MCF 10A (cell line): ENCODE measurements around the gene PLK1. TPM values are rescaled to one million over a fixed set of nuclear protein-coding genes. Genes with fewer than 3 reads are reported as not detected.

Experiments
- BruUV-seq: library from RNA; stranded (reverse); fragments of 400-500 nt; replicated peaks from 2 replicates; lab custom pipeline; 2021; lab: Mats Ljungman, UMichigan
- CTCF ChIA-PET: fragments of 300-600 bp; sonication (Branson Sonifier 250); formaldehyde crosslinking; extraction: SDS; loops from one replicate; lab custom pipeline; 2021; ENCODE audit warnings: antibody characterized with exemption, inconsistent platforms; lab: Yijun Ruan, JAX
- POLR2A ChIA-PET: fragments of 300-600, 350-650 bp; sonication (Branson Sonifier 250); formaldehyde crosslinking; extraction: SDS; loops from one replicate; lab custom pipeline; 2020; ENCODE audit warnings: antibody characterized with exemption, inconsistent platforms; lab: Yijun Ruan, JAX
- DNase-seq: peaks from one replicate; pipeline ENCODE4 v3.0.0-alpha.2; 2018; ENCODE audit not compliant: unreplicated experiment
- H3K27ac Mint-ChIP-seq: one replicate; pipeline ENCODE4 v1.8.0; 2022; ENCODE audit warnings: mild to moderate bottlenecking, low read depth, mixed read lengths; ENCODE audit not compliant: unreplicated experiment
- H3K27me3 Mint-ChIP-seq: one replicate; pipeline ENCODE4 v1.8.0; 2022; ENCODE audit warnings: mixed read lengths; ENCODE audit not compliant: insufficient read depth, unreplicated experiment
- H3K36me3 Mint-ChIP-seq: one replicate; pipeline ENCODE4 v1.8.0; 2022; ENCODE audit warnings: mild to moderate bottlenecking, moderate library complexity, mixed read lengths; ENCODE audit not compliant: insufficient read depth, unreplicated experiment
- H3K4me1 Mint-ChIP-seq: one replicate; pipeline ENCODE4 v1.8.0; 2022; ENCODE audit warnings: mixed read lengths; ENCODE audit not compliant: insufficient read depth, unreplicated experiment
- H3K4me3 Mint-ChIP-seq: one replicate; pipeline ENCODE4 v1.8.0; 2022; ENCODE audit warnings: mild to moderate bottlenecking, moderate library complexity, mixed read lengths; ENCODE audit not compliant: unreplicated experiment
- H3K9me3 Mint-ChIP-seq: one replicate; pipeline ENCODE4 v1.8.0; 2022; ENCODE audit warnings: mixed read lengths; ENCODE audit not compliant: unreplicated experiment
- intact Hi-C: fragments of 100-400 bp; cut with micrococcal nuclease; formaldehyde crosslinking; loops from 2 replicates; pipeline ENCODE4 v1.14.1; 2022
- total RNA-seq: library from RNA; stranded (reverse); gene quantifications from 2 replicates; pipeline ENCODE4 v1.2.3, GENCODE V29; 2022
- TF ChIP-seq, protein P1 (sequence below): fragments of 200-600 bp; IDR thresholded peaks from one replicate; pipeline ENCODE4 v1.8.0; 2022; ENCODE audit warnings: antibody characterized with exemption, mild to moderate bottlenecking; ENCODE audit not compliant: unreplicated experiment

Gene PLK1
- total RNA-seq, 1 experiment from 2014 or later = 74.8 TPM

GRCh38 chr16:23679274-23679985 lies 741 bp downstream of the PLK1 start:
- H3K4me3 Mint-ChIP-seq = peak overlapping the region; percentile 87
- no peaks in the 10 kb centered on the region for H3K9me3 Mint-ChIP-seq
- H3K27ac Mint-ChIP-seq = peak overlapping the region; percentile 85
- peak; percentile 49 for DNase-seq
- no TSS peak for BruUV-seq
- H3K36me3 Mint-ChIP-seq = peaks cover 14% of the 10 kb centered on the region
- no peaks in the 10 kb centered on the region for H3K27me3 Mint-ChIP-seq
- peaks cover 25% of the 10 kb centered on the region for H3K4me1 Mint-ChIP-seq
- ChIA-PET CTCF (interaction anchor here (0.5 to 4.2 kb wide), 23 partner anchors 10 to 1215 kb away, joined by 3 to 32 read pairs (median 3); no protein-coding TSS in a partner anchor), POLR2A (interaction anchor here (0.6 to 2.7 kb wide), 5 partner anchors 12 to 1036 kb away, joined by 3 to 13 read pairs (median 3); partner anchors contain the start of genes DCTN5 and PALB2)
- TF ChIP-seq, protein P1, sequence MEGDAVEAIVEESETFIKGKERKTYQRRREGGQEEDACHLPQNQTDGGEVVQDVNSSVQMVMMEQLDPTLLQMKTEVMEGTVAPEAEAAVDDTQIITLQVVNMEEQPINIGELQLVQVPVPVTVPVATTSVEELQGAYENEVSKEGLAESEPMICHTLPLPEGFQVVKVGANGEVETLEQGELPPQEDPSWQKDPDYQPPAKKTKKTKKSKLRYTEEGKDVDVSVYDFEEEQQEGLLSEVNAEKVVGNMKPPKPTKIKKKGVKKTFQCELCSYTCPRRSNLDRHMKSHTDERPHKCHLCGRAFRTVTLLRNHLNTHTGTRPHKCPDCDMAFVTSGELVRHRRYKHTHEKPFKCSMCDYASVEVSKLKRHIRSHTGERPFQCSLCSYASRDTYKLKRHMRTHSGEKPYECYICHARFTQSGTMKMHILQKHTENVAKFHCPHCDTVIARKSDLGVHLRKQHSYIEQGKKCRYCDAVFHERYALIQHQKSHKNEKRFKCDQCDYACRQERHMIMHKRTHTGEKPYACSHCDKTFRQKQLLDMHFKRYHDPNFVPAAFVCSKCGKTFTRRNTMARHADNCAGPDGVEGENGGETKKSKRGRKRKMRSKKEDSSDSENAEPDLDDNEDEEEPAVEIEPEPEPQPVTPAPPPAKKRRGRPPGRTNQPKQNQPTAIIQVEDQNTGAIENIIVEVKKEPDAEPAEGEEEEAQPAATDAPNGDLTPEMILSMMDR = no peak
- intact Hi-C loops = loop anchor here (2.0 kb wide), 2 partner anchors 47 to 357 kb away; no protein-coding TSS in a partner anchor

GRCh38 chr16:23679986-23680336 lies 1.3 kb downstream of the PLK1 start:
- peak overlapping the region; percentile 85 for H3K27ac Mint-ChIP-seq
- intact Hi-C loops = loop anchor here (2.0 kb wide), 2 partner anchors 47 to 357 kb away; no protein-coding TSS in a partner anchor
- POLR2A ChIA-PET = interaction anchor here (0.6 to 2.7 kb wide), 7 partner anchors 12 to 1036 kb away, joined by 3 to 13 read pairs (median 3); partner anchors contain the start of genes DCTN5 and PALB2
- peak overlapping the region; percentile 87 for H3K4me3 Mint-ChIP-seq
- CTCF ChIA-PET = interaction anchor here (0.5 to 4.2 kb wide), 10 partner anchors 10 to 835 kb away, joined by 3 to 32 read pairs (median 3); no protein-coding TSS in a partner anchor
- H3K9me3 Mint-ChIP-seq = no peaks in the 10 kb centered on the region
- peaks cover 14% of the 10 kb centered on the region for H3K36me3 Mint-ChIP-seq
- no TSS peak for BruUV-seq
- peak; percentile 26 for DNase-seq
- H3K27me3 Mint-ChIP-seq = no peaks in the 10 kb centered on the region
- TF ChIP-seq, protein P1 = no peak
- H3K4me1 Mint-ChIP-seq = peaks cover 25% of the 10 kb centered on the region

DNA sequence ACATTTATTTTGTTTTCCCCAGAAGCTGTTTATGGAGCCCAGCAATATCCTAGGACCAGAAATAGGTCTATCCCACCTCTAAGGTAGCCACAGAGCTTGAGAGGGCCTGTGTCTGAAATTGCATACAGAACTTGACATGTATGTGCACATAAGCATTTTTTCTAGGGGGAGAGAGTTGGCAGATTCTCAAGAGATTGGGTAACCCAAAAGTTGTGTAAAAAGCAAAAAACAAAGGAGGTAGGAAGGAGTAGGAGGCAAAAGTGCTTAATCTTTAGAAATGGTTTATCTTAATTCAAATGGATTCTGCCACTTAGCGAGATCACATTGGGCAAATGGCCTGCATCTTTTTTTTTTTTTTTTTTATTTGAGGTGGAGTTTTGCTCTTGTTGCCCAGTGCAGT lies 3.5 kb downstream of the PLK1 start:
- Mint-ChIP-seq H3K36me3 (peaks cover 20% of the 10 kb centered on the region), H3K4me1 (peaks cover 19% of the 10 kb centered on the region), H3K27me3 (no peaks in the 10 kb centered on the region), H3K4me3 (no peak overlapping the region), H3K9me3 (no peaks in the 10 kb centered on the region), H3K27ac (no peak overlapping the region)
- CTCF ChIA-PET = no interaction called here
- TF ChIP-seq, protein P1 = no peak
- BruUV-seq = no TSS peak
- peak; percentile 80 for DNase-seq
- intact Hi-C loops = no loop called here
- POLR2A ChIA-PET = interaction anchor here (1.0 kb wide), 1 partner anchor 13 kb away, joined by 4 read pairs; no protein-coding TSS in a partner anchor

GRCh38 chr16:23683487-23683886 lies 4.8 kb downstream of the PLK1 start:
- POLR2A ChIA-PET = no interaction called here
- Mint-ChIP-seq H3K4me1 (peaks cover 19% of the 10 kb centered on the region), H3K27me3 (no peaks in the 10 kb centered on the region), H3K36me3 (peaks cover 21% of the 10 kb centered on the region), H3K4me3 (no peak overlapping the region), H3K9me3 (no peaks in the 10 kb centered on the region), H3K27ac (no peak overlapping the region)
- BruUV-seq = no TSS peak
- TF ChIP-seq, protein P1 = no peak
- CTCF ChIA-PET = interaction anchor here (1.1 to 1.7 kb wide), 2 partner anchors 44 to 354 kb away, joined by 3 to 4 read pairs; no protein-coding TSS in a partner anchor
- intact Hi-C loops = no loop called here
- no peak for DNase-seq
